ENCODE data around the gene TPM2. TPM values are rescaled to one million over a fixed set of nuclear protein-coding genes. Genes with fewer than 3 reads are reported as not detected.
A peak's percentile ranks its signal among the peaks of the same experiment; 100 is the strongest.

The TPM2 gene
- total RNA-seq, 1 donor from 2014 or later, result 2,023 TPM

- Mint-ChIP-seq H3K36me3 (ENCODE audit: low read depth) (peaks cover 67% of the 10 kb centered on the region), H3K27ac (ENCODE audit: unreplicated experiment) (no peak overlapping the region), H3K9me3 (ENCODE audit: low read depth) (no peaks in the 10 kb centered on the region), H3K4me3 (ENCODE audit: unreplicated experiment) (no peak overlapping the region), H3K4me1 (ENCODE audit: low read depth) (no peaks in the 10 kb centered on the region), H3K27me3 (ENCODE audit: low read depth) (no peaks in the 10 kb centered on the region)
- TF ChIP-seq CTCF (IDR thresholded peaks at IDR 0.05), result no peak
- DNase-seq (ENCODE audit: low spot score), result no peak
Measured at GRCh38 chr9:35712762-35713400, 23.2 kb upstream of the TPM2 start.

GRCh38 chr9:35711501-35712428 lies 22.0 kb upstream of the TPM2 start:
- Mint-ChIP-seq H3K27ac (ENCODE audit: unreplicated experiment) (peak overlapping the region; percentile 12), H3K27me3 (ENCODE audit: low read depth) (no peaks in the 10 kb centered on the region), H3K4me1 (ENCODE audit: low read depth) (no peaks in the 10 kb centered on the region), H3K36me3 (ENCODE audit: low read depth) (peaks cover 70% of the 10 kb centered on the region), H3K4me3 (ENCODE audit: unreplicated experiment) (no peak overlapping the region), H3K9me3 (ENCODE audit: low read depth) (no peaks in the 10 kb centered on the region)
- no peak for TF ChIP-seq CTCF (IDR thresholded peaks at IDR 0.05)
- DNase-seq (ENCODE audit: low spot score), result no peak

GRCh38 chr9:35710818-35711500 lies 21.2 kb upstream of the TPM2 start:
- no peaks in the 10 kb centered on the region for H3K27me3 Mint-ChIP-seq (ENCODE audit: low read depth)
- no peak for DNase-seq (ENCODE audit: low spot score)
- H3K4me1 Mint-ChIP-seq (ENCODE audit: low read depth), result no peaks in the 10 kb centered on the region
- H3K36me3 Mint-ChIP-seq (ENCODE audit: low read depth), result peaks cover 67% of the 10 kb centered on the region
- H3K9me3 Mint-ChIP-seq (ENCODE audit: low read depth), result no peaks in the 10 kb centered on the region
- no peak overlapping the region for H3K4me3 Mint-ChIP-seq (ENCODE audit: unreplicated experiment)
- no peak for TF ChIP-seq CTCF (IDR thresholded peaks at IDR 0.05)
- no peak overlapping the region for H3K27ac Mint-ChIP-seq (ENCODE audit: unreplicated experiment)

- Mint-ChIP-seq H3K9me3 (ENCODE audit: low read depth) (no peaks in the 10 kb centered on the region), H3K4me1 (ENCODE audit: low read depth) (no peaks in the 10 kb centered on the region), H3K27me3 (ENCODE audit: low read depth) (no peaks in the 10 kb centered on the region), H3K27ac (ENCODE audit: unreplicated experiment) (peak overlapping the region; percentile 64), H3K4me3 (ENCODE audit: unreplicated experiment) (no peak overlapping the region), H3K36me3 (ENCODE audit: low read depth) (peaks cover 71% of the 10 kb centered on the region)
- TF ChIP-seq CTCF (IDR thresholded peaks at IDR 0.05), result no peak
- no peak for DNase-seq (ENCODE audit: low spot score)
Measured at GRCh38 chr9:35708146-35708545, 18.4 kb upstream of the TPM2 start.

GRCh38 chr9:35706951-35707350 lies 17.2 kb upstream of the TPM2 start:
- Mint-ChIP-seq H3K9me3 (ENCODE audit: low read depth) (no peaks in the 10 kb centered on the region), H3K27ac (ENCODE audit: unreplicated experiment) (peak overlapping the region; percentile 75), H3K36me3 (ENCODE audit: low read depth) (peaks cover 71% of the 10 kb centered on the region), H3K4me3 (ENCODE audit: unreplicated experiment) (no peak overlapping the region), H3K4me1 (ENCODE audit: low read depth) (no peaks in the 10 kb centered on the region), H3K27me3 (ENCODE audit: low read depth) (no peaks in the 10 kb centered on the region)
- no peak for TF ChIP-seq CTCF (IDR thresholded peaks at IDR 0.05)
- DNase-seq (ENCODE audit: low spot score), result no peak
